ENCODE measurements around the gene RPTOR.

The RPTOR gene

DNA sequence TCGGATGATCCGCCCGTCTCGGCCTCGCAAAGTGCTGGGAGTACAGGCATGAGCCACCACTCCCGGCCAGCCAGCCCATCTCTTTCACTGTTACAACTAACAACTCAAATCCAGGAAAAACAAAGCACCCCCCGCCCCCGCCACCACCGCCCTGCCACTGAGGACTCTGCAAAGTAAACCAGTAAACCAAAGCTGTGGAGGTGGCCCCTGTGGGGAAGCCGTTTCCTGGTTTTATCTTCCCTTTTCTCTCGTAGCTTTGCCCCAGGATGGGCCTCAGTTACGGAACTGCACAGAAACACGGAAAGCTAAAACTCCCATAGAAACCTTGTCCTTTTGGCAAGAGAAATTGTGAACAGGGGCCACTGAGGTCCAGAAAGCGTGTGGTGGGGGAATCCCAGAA is 464.5 kb downstream of the RPTOR start:
- no peaks in the 10 kb centered on the region for H3K36me3 ChIP-seq (replicated peaks)
- H3K27ac ChIP-seq: no peak overlapping the region
- H3K4me3 ChIP-seq (ENCODE audit: low read depth, low read length): no peak overlapping the region
- H3K27me3 ChIP-seq (replicated peaks): peaks cover 7% of the 10 kb centered on the region
- in situ Hi-C loops (cut with HindIII; ENCODE audit: low pct_ligation_motif_present, low sequenced_read_pairs): loop anchor here (25.0 kb wide), 1 partner anchor 103 kb away; no protein-coding TSS in a partner anchor
- no peak for DNase-seq
- TF ChIP-seq CTCF (IDR thresholded peaks at IDR 0.05; ENCODE audit: low read depth, low read length, missing control alignments): no peak

GRCh38 chr17:81010935-81011334 is 466.3 kb downstream of the RPTOR start:
- TF ChIP-seq CTCF (IDR thresholded peaks at IDR 0.05; ENCODE audit: low read depth, low read length, missing control alignments): no peak
- Histone ChIP-seq H3K27me3 (replicated peaks) (no peaks in the 10 kb centered on the region), H3K4me3 (ENCODE audit: low read depth, low read length) (no peak overlapping the region), H3K36me3 (replicated peaks) (no peaks in the 10 kb centered on the region), H3K27ac (no peak overlapping the region)
- in situ Hi-C loops (cut with HindIII; ENCODE audit: low pct_ligation_motif_present, low sequenced_read_pairs): loop anchor here (25.0 kb wide), 1 partner anchor 101 kb away; no protein-coding TSS in a partner anchor
- DNase-seq: no peak

- no peak for TF ChIP-seq CTCF (IDR thresholded peaks at IDR 0.05; ENCODE audit: low read depth, low read length, missing control alignments)
- H3K27ac ChIP-seq: no peak overlapping the region
- in situ Hi-C loops (cut with HindIII; ENCODE audit: low pct_ligation_motif_present, low sequenced_read_pairs): loop anchor here (25.0 kb wide), 1 partner anchor 100 kb away; no protein-coding TSS in a partner anchor
- H3K4me3 ChIP-seq (ENCODE audit: low read depth, low read length): no peak overlapping the region
- DNase-seq: peak; percentile 21
- no peaks in the 10 kb centered on the region for H3K27me3 ChIP-seq (replicated peaks)
- no peaks in the 10 kb centered on the region for H3K36me3 ChIP-seq (replicated peaks)
These were observed 467.3 kb downstream of the RPTOR start for GRCh38 chr17:81011951-81012350.

- no peaks in the 10 kb centered on the region for H3K27me3 ChIP-seq (replicated peaks)
- H3K4me3 ChIP-seq (ENCODE audit: low read depth, low read length): no peak overlapping the region
- no peak for TF ChIP-seq CTCF (IDR thresholded peaks at IDR 0.05; ENCODE audit: low read depth, low read length, missing control alignments)
- no peaks in the 10 kb centered on the region for H3K36me3 ChIP-seq (replicated peaks)
- DNase-seq: no peak
- H3K27ac ChIP-seq: no peak overlapping the region
- in situ Hi-C loops (cut with HindIII; ENCODE audit: low pct_ligation_motif_present, low sequenced_read_pairs): loop anchor here (25.0 kb wide), 1 partner anchor 99 kb away; no protein-coding TSS in a partner anchor
These were observed 468.2 kb downstream of the RPTOR start for GRCh38 chr17:81012574-81013447.

DNA sequence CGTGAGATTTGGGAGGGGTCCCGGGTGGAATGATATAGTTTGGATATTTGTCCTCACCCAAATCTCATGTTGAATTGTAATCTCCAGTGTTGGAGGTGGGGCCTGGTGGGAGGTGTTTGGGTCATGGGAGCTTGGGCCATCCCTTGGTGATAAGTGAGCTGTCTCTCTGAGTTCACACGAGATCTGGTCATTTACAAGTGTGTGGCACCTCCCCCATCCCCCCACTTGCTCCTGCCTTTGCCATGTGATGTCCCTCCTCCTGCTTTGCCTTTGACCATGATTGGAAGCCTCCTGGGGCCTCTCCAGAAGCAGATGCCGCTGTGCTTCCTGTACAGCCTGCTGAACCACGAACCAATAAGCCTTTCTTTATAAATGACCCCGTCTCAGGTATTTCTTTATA is 469.0 kb downstream of the RPTOR start:
- Histone ChIP-seq H3K27ac (no peak overlapping the region), H3K27me3 (replicated peaks) (no peaks in the 10 kb centered on the region), H3K4me3 (ENCODE audit: low read depth, low read length) (no peak overlapping the region), H3K36me3 (replicated peaks) (no peaks in the 10 kb centered on the region)
- no peak for DNase-seq
- no peak for TF ChIP-seq CTCF (IDR thresholded peaks at IDR 0.05; ENCODE audit: low read depth, low read length, missing control alignments)
- in situ Hi-C loops (cut with HindIII; ENCODE audit: low pct_ligation_motif_present, low sequenced_read_pairs): loop anchor here (25.0 kb wide), 1 partner anchor 99 kb away; no protein-coding TSS in a partner anchor
